H1 (cell line): ENCODE measurements around the gene LY9. TPM values are rescaled to one million over a fixed set of nuclear protein-coding genes. Genes with fewer than 3 reads are reported as not detected.

ENCODE experiments used
- CTCF ChIA-PET: fragments of 300-600 bp; sonication (Branson Sonifier 250); formaldehyde crosslinking; loops from one replicate; lab custom pipeline; 2021; ENCODE audit not compliant: partially characterized antibody; lab: Charles Lee
- POLR2A ChIA-PET: fragments of 300-600 bp; sonication (Branson Sonifier 250); formaldehyde crosslinking; loops from one replicate; lab custom pipeline; 2021; ENCODE audit warnings: inconsistent platforms; ENCODE audit not compliant: partially characterized antibody; lab: Charles Lee
- DNase-seq, 2 experiments: peaks; one replicate each; pipeline versions ENCODE4 v3.0.0 to v3.0.0-alpha.2; 2010 to 2022; ENCODE audit warnings: low spot score in 2 of 2, low read depth in 1 of 2, mixed read lengths in 1 of 2
- FAIRE-seq: peaks from 2 replicates; lab custom pipeline; 2011; peaks lifted over from hg19 to GRCh38; lab: Jason Lieb, UNC
- H2AFZ ChIP-seq: 2 replicates; pipeline ENCODE4 v1.8.1; 2012; ENCODE audit warnings: low read length, inconsistent platforms
- H2AK5ac ChIP-seq: 2 replicates; pipeline ENCODE4 v1.6.1; 2013; ENCODE audit warnings: low read depth, low read length
- H2BK120ac ChIP-seq: replicated peaks from 2 replicates; pipeline ENCODE3; 2013; ENCODE audit warnings: low read depth, low read length, inconsistent platforms
- H2BK12ac ChIP-seq: 2 replicates; pipeline ENCODE4 v1.6.1; 2013; ENCODE audit warnings: low read depth, low read length
- H2BK15ac ChIP-seq: 2 replicates; pipeline ENCODE4 v1.6.1; 2013; ENCODE audit warnings: low read length
- H2BK20ac ChIP-seq: 2 replicates; pipeline ENCODE4 v1.6.1; 2013; ENCODE audit warnings: low read length
- H2BK5ac ChIP-seq: 2 replicates; pipeline ENCODE4 v1.6.1; 2013; ENCODE audit warnings: low read depth, low read length
- H3K14ac ChIP-seq: 2 replicates; pipeline ENCODE4 v1.6.1; 2013; ENCODE audit warnings: inconsistent platforms; ENCODE audit not compliant: insufficient read length
- H3K18ac ChIP-seq: 2 replicates; pipeline ENCODE4 v1.6.1; 2013; ENCODE audit warnings: low read length; ENCODE audit errors: extremely low read depth
- H3K23ac ChIP-seq: 2 replicates; pipeline ENCODE4 v1.6.1; 2013; ENCODE audit warnings: inconsistent platforms; ENCODE audit not compliant: insufficient read length
- H3K23me2 ChIP-seq: 2 replicates; pipeline ENCODE4 v1.6.1; 2013; ENCODE audit warnings: low read depth, low read length
- H3K27ac ChIP-seq: 2 replicates; pipeline ENCODE4 v1.6.1; 2011; ENCODE audit warnings: low read depth, low read length, inconsistent platforms
- H3K27me3 ChIP-seq, 4 experiments: replicated peaks in 1 of 4; 1 replicate in 1 of 4; 2 replicates in 3 of 4; pipeline versions ENCODE4 v1.6.1 to v1.8.1; 2011 to 2013; ENCODE audit warnings: low read length in 3 of 4, mild to moderate bottlenecking in 3 of 4, inconsistent platforms in 2 of 4, mixed read lengths in 2 of 4, moderate library complexity in 1 of 4; ENCODE audit not compliant: control insufficient read depth in 3 of 4, insufficient read depth in 3 of 4; ENCODE audit errors: extremely low read depth in 1 of 4
- H3K36me3 ChIP-seq, 4 experiments: 2 replicates each; pipeline versions ENCODE4 v1.6.1 to v1.8.1; 2011 to 2013; ENCODE audit warnings: mild to moderate bottlenecking in 4 of 4, low read length in 3 of 4, moderate library complexity in 2 of 4, control low read depth in 1 of 4, inconsistent platforms in 1 of 4; ENCODE audit not compliant: insufficient read depth in 4 of 4, control insufficient read depth in 2 of 4
- H3K4ac ChIP-seq: replicated peaks from 2 replicates; pipeline ENCODE3; 2013; ENCODE audit warnings: low read length, low read depth, mixed read lengths, inconsistent platforms; ENCODE audit not compliant: insufficient read length
- H3K4me1 ChIP-seq, 4 experiments: replicated peaks in 1 of 4; 1 replicate in 1 of 4; 2 replicates in 3 of 4; pipeline versions ENCODE4 v1.6.1 to v1.8.1; 2011 to 2013; ENCODE audit warnings: low read length in 3 of 4, inconsistent platforms in 2 of 4, mixed read lengths in 1 of 4; ENCODE audit not compliant: insufficient read depth in 4 of 4, control insufficient read depth in 3 of 4
- H3K4me2 ChIP-seq, 2 experiments: 2 replicates each; pipeline versions ENCODE4 v1.6.1 to v1.8.1; 2011 to 2013; ENCODE audit warnings: low read depth in 2 of 2, low read length in 2 of 2, control low read depth in 1 of 2, inconsistent platforms in 1 of 2, mild to moderate bottlenecking in 1 of 2; ENCODE audit not compliant: insufficient read depth in 1 of 2
- H3K4me3 ChIP-seq, 4 experiments: fragments of 200-600, 300-600 bp in 1 of 4; sonication (generic), shearing (Covaris generic), sonication (Bioruptor Twin) in 1 of 4; 2 replicates each; pipeline versions ENCODE4 v1.5.1 to v1.8.1; 2011 to 2016; ENCODE audit warnings: low read length in 4 of 4, low read depth in 3 of 4, control low read depth in 2 of 4, inconsistent platforms in 2 of 4, mild to moderate bottlenecking in 2 of 4, mixed read lengths in 1 of 4, moderate library complexity in 1 of 4; ENCODE audit not compliant: insufficient read depth in 2 of 4; ENCODE audit errors: extremely low read depth in 1 of 4
- H3K56ac ChIP-seq: replicated peaks from 2 replicates; pipeline ENCODE3; 2013; ENCODE audit warnings: low read depth, mild to moderate bottlenecking, mixed read lengths, low read length, inconsistent platforms; ENCODE audit not compliant: insufficient read length
- H3K79me1 ChIP-seq: 2 replicates; pipeline ENCODE4 v1.6.1; 2013; ENCODE audit warnings: low read depth, low read length, control low read depth
- H3K79me2 ChIP-seq, 2 experiments: 2 replicates each; pipeline versions ENCODE4 v1.6.1 to v1.8.1; 2012 to 2013; ENCODE audit warnings: low read length in 2 of 2, mild to moderate bottlenecking in 2 of 2, inconsistent platforms in 1 of 2; ENCODE audit not compliant: insufficient read depth in 2 of 2, control insufficient read depth in 1 of 2
- H3K9ac ChIP-seq, 4 experiments: replicated peaks in 1 of 4; 1 replicate in 1 of 4; 2 replicates in 3 of 4; pipeline versions ENCODE4 v1.6.1 to v1.8.1; 2011 to 2013; ENCODE audit warnings: low read depth in 3 of 4, low read length in 3 of 4, control low read depth in 2 of 4, mild to moderate bottlenecking in 2 of 4, moderate library complexity in 2 of 4, inconsistent platforms in 1 of 4; ENCODE audit errors: extremely low read depth in 1 of 4
- H3K9me3 ChIP-seq, 2 experiments: 2 replicates each; pipeline versions ENCODE4 v1.6.1 to v1.8.1; 2012 to 2013; ENCODE audit warnings: mild to moderate bottlenecking in 2 of 2, moderate library complexity in 2 of 2, control low read depth in 1 of 2, inconsistent platforms in 1 of 2, low read depth in 1 of 2, low read length in 1 of 2, mixed read lengths in 1 of 2; ENCODE audit not compliant: insufficient read depth in 2 of 2
- H4K20me1 ChIP-seq, 2 experiments: replicated peaks in 1 of 2; 2 replicates each; pipeline versions ENCODE3 to v1.8.1; 2011 to 2013; ENCODE audit warnings: inconsistent platforms in 2 of 2, low read length in 2 of 2, mild to moderate bottlenecking in 1 of 2; ENCODE audit not compliant: insufficient read depth in 2 of 2, control insufficient read depth in 1 of 2
- H4K5ac ChIP-seq: 2 replicates; pipeline ENCODE4 v1.6.1; 2013; ENCODE audit warnings: low read length, low read depth, mixed read lengths, inconsistent platforms; ENCODE audit not compliant: insufficient read length
- H4K8ac ChIP-seq: 2 replicates; pipeline ENCODE4 v1.8.0; 2013; ENCODE audit warnings: mild to moderate bottlenecking, moderate library complexity, low read length, inconsistent platforms; ENCODE audit not compliant: insufficient read depth; ENCODE audit errors: extremely low read depth
- H4K91ac ChIP-seq: replicated peaks from 2 replicates; pipeline ENCODE3; 2013; ENCODE audit warnings: low read length, mixed read lengths, inconsistent platforms; ENCODE audit not compliant: insufficient read length
- ASH2L ChIP-seq: fragments of 200-600, 300-600 bp; sonication (generic); IDR thresholded peaks from one replicate; pipeline ENCODE4 v1.7.1; 2017; ENCODE audit warnings: low read length
- BACH1 ChIP-seq: IDR thresholded peaks from 2 replicates; pipeline ENCODE4 v1.6.1; 2012; ENCODE audit warnings: low read length, improper control_type of control experiment
- BCL11A ChIP-seq, 2 experiments: IDR thresholded peaks; one replicate each; pipeline ENCODE4 v1.6.1; 2011; ENCODE audit warnings: low read depth in 2 of 2, low read length in 2 of 2, mild to moderate bottlenecking in 2 of 2
- FOSL1 ChIP-seq: IDR thresholded peaks from 2 replicates; pipeline ENCODE4 v1.6.1; 2011; ENCODE audit warnings: mild to moderate bottlenecking, low read depth, low read length, moderate library complexity; ENCODE audit not compliant: insufficient read depth
- HDAC2 ChIP-seq, 2 experiments: fragments of 300-600 bp in 1 of 2; sonication (generic) in 1 of 2; IDR thresholded peaks; 2 replicates each; pipeline ENCODE4 v1.6.1; 2011 to 2012; ENCODE audit warnings: low read depth in 2 of 2, low read length in 2 of 2, mild to moderate bottlenecking in 2 of 2, moderate library complexity in 2 of 2, borderline replicate concordance in 1 of 2, inconsistent platforms in 1 of 2
- KDM1A ChIP-seq: fragments of 200-600, 300-600 bp; sonication (generic); IDR thresholded peaks from 2 replicates; pipeline ENCODE4 v1.7.1; 2016; ENCODE audit warnings: mild to moderate bottlenecking, low read length, borderline replicate concordance
- KDM4A ChIP-seq: IDR thresholded peaks from one replicate; pipeline ENCODE4 v1.7.1; 2012; ENCODE audit warnings: low read depth, mild to moderate bottlenecking, moderate library complexity, low read length, inconsistent platforms; ENCODE audit not compliant: severe bottlenecking
- MAFK ChIP-seq: IDR thresholded peaks from 2 replicates; pipeline ENCODE4 v1.6.1; 2012; ENCODE audit warnings: low read depth, mild to moderate bottlenecking, improper control_type of control experiment, low read length
- NRF1 ChIP-seq: IDR thresholded peaks from 2 replicates; pipeline ENCODE4 v1.6.1; 2011; ENCODE audit warnings: mild to moderate bottlenecking, low read depth, low read length, improper control_type of control experiment
- POLR2A ChIP-seq, 2 experiments: IDR thresholded peaks; 1 replicate in 1 of 2; 2 replicates in 1 of 2; pipeline ENCODE4 v1.6.1; 2011; ENCODE audit warnings: low read depth in 2 of 2, low read length in 2 of 2, mild to moderate bottlenecking in 2 of 2; ENCODE audit errors: control extremely low read depth in 1 of 2
- RNF2 ChIP-seq: fragments of 200-900, 300-1000 bp; sonication (generic); IDR thresholded peaks from 2 replicates; pipeline ENCODE4 v1.7.1; 2016; ENCODE audit warnings: borderline replicate concordance, low read depth, mild to moderate bottlenecking, antibody characterized with exemption, low read length; ENCODE audit not compliant: poor library complexity, severe bottlenecking; ENCODE audit errors: missing control alignments
- SP4 ChIP-seq: IDR thresholded peaks from 2 replicates; pipeline ENCODE4 v1.6.1; 2012; ENCODE audit warnings: low read length, inconsistent platforms
- TAF7 ChIP-seq: optimal IDR thresholded peaks from 2 replicates; pipeline ENCODE3; 2011; ENCODE audit warnings: low read depth, mild to moderate bottlenecking, inconsistent platforms, low read length, moderate library complexity, borderline replicate concordance
- polyA plus RNA-seq, 7 experiments: library from polyadenylated mRNA; depleted of rRNA in 3 of 7; stranded (reverse) in 5 of 7; unstranded in 2 of 7; fragments of >200 nt in 5 of 7; fragments of 200-250 nt in 2 of 7; gene quantifications; 1 replicate in 5 of 7; 2 replicates in 1 of 7; 4 replicates in 1 of 7; pipeline versions ENCODE4 v1.2.1 to v1.2.3, GENCODE V29; 2011 to 2013; ENCODE audit warnings: missing spikeins in 2 of 7, mixed read lengths in 2 of 7
- total RNA-seq: library from RNA; stranded (reverse); fragmentation: NEBNext Ultra II Directional; extraction: Animal tissue kit (Norgen Biotek cat#: 25700); gene quantifications from 2 replicates; pipeline ENCODE4 v1.2.1, GENCODE V29; 2021

LY9 gene
- total and polyA plus RNA-seq, 2 of the 8 experiments (the other 6 are each of a cell fraction or from before 2014, with no cell fraction given) = not detected

- Histone ChIP-seq H2AFZ (no peak overlapping the region), H4K20me1 (no peaks in the 10 kb centered on the region), H3K4me1 (no peaks in the 10 kb centered on the region), H4K91ac (no peak overlapping the region), H2BK20ac (no peak overlapping the region), H2BK5ac (no peak overlapping the region), H3K9ac (no peak overlapping the region), H3K14ac (no peak overlapping the region), H3K4ac (no peak overlapping the region), H3K79me1 (no peaks in the 10 kb centered on the region), H4K5ac (no peak overlapping the region), H3K4me3 (no peak overlapping the region), H3K9me3 (no peaks in the 10 kb centered on the region), H3K79me2 (no peaks in the 10 kb centered on the region), H2AK5ac (no peak overlapping the region), H3K4me2 (no peak overlapping the region), H3K23ac (no peak overlapping the region), H2BK15ac (no peak overlapping the region), H2BK120ac (no peak overlapping the region), H3K27me3 (no peaks in the 10 kb centered on the region), H3K18ac (no peak overlapping the region), H3K23me2 (no peaks in the 10 kb centered on the region), H3K27ac (no peak overlapping the region), H3K56ac (no peak overlapping the region), H4K8ac (no peak overlapping the region), H2BK12ac (no peak overlapping the region), H3K36me3 (no peaks in the 10 kb centered on the region)
- ChIA-PET POLR2A (no interaction called here), CTCF (interaction anchor here (0.7 to 1.8 kb wide), 4 partner anchors 9 to 195 kb away, joined by 3 to 4 read pairs (median 4); partner anchors contain the start of gene ITLN2)
- no peak for FAIRE-seq
- DNase-seq = no peak
- no peak for TF ChIP-seq NRF1
- TF ChIP-seq BACH1 = no peak
- no peak for TF ChIP-seq ASH2L
- no peak for TF ChIP-seq BCL11A (IDR thresholded peaks at IDR 0.05; ENCODE audit: low read depth in 2 of 2, low read length in 2 of 2)
- no peak for TF ChIP-seq KDM1A
- TF ChIP-seq RNF2 = no peak
- no peak for TF ChIP-seq MAFK
- TF ChIP-seq TAF7 = no peak
- no peak for TF ChIP-seq SP4
- TF ChIP-seq POLR2A (IDR thresholded peaks at IDR 0.05; ENCODE audit: control extremely low read depth in 1 of 2, low read depth in 2 of 2, low read length in 2 of 2) = no peak
- TF ChIP-seq FOSL1 = no peak
- TF ChIP-seq HDAC2 (IDR thresholded peaks at IDR 0.05; ENCODE audit: borderline replicate concordance in 1 of 2, low read depth in 2 of 2, low read length in 2 of 2) = no peak
- no peak for TF ChIP-seq KDM4A
These were observed 36.2 kb upstream of the LY9 start for GRCh38 chr1:160759740-160760139.
